Ovary (tissue), 9 donors: ENCODE measurements around the gene BIN1. TPM values are rescaled to one million over a fixed set of nuclear protein-coding genes. Genes with fewer than 3 reads are reported as not detected.

Experiments
- DNase-seq, 5 donors: peaks; one replicate each; pipeline ENCODE4 v3.0.0-alpha.2; 2019 to 2020
- H3K27ac ChIP-seq, 2 donors: fragments of 200-600 bp; one replicate each; pipeline versions ENCODE4 v1.5.1 to v1.8.0; 2019 to 2022
- H3K27me3 ChIP-seq: fragments of 200-600 bp; one replicate; pipeline ENCODE4 v1.8.0; 2022
- H3K36me3 ChIP-seq: fragments of 200-600 bp; sonication (generic); one replicate; pipeline ENCODE4 v1.5.1; 2019
- H3K4me1 ChIP-seq: one replicate; pipeline ENCODE4 v1.8.1; 2013; ENCODE audit warnings: mild to moderate bottlenecking, moderate library complexity; ENCODE audit not compliant: insufficient read depth
- H3K4me3 ChIP-seq: fragments of 200-600 bp; sonication (generic); one replicate; pipeline ENCODE4 v1.5.1; 2017
- H3K9me3 ChIP-seq, 2 donors: fragments of 200-600 bp in 1 of 2; sonication (generic) in 1 of 2; one replicate each; pipeline versions ENCODE4 v1.5.1 to v1.8.1; 2013 to 2019; ENCODE audit warnings: mild to moderate bottlenecking in 1 of 2, moderate library complexity in 1 of 2
- CTCF ChIP-seq, 3 donors: fragments of 450-650 bp in 2 of 3; fragments of 200-600 bp in 1 of 3; IDR thresholded peaks; one replicate each; pipeline versions ENCODE4 v1.5.1 to v1.8.0; 2016 to 2022; ENCODE audit warnings: antibody characterized with exemption in 3 of 3, mild to moderate bottlenecking in 1 of 3
- EP300 ChIP-seq: sonication (generic); formaldehyde crosslinking; IDR thresholded peaks from one replicate; pipeline ENCODE4 v1.6.1; 2017; ENCODE audit warnings: antibody characterized with exemption
- POLR2A ChIP-seq: fragments of 450-650 bp; IDR thresholded peaks from one replicate; pipeline ENCODE4 v1.6.1; 2017; ENCODE audit warnings: antibody characterized with exemption, mild to moderate bottlenecking, moderate library complexity
- WGBS, 3 donors: extraction: QIAGEN DNeasy Blood & Tissue Kit in 1 of 3; methylation state at CpG; one replicate each; pipeline versions ENCODE4 v1.1.5 to v1.1.7; 2013 to 2017; 5-methylcytosine and 5-hydroxymethylcytosine counted together
- intact Hi-C, 4 donors: fragments of 100-400 bp; cut with DNase I; formaldehyde crosslinking; loops; one replicate each; pipeline versions ENCODE4 v1.11.0 to v1.15.1; 2022 to 2023
- polyA plus RNA-seq, 2 donors: library from polyadenylated mRNA; stranded (reverse); fragments of 200-250 nt in 1 of 2; fragments of 350-450 nt in 1 of 2; fragmentation: Illumina TruSeq in 1 of 2; extraction: RNeasy Lipid Tissue Mini Kit (QIAGEN cat#74804) in 1 of 2; gene quantifications; one replicate each; pipeline ENCODE4 v1.2.3, GENCODE V29; 2013 to 2014
- total RNA-seq, 7 donors: library from RNA; depleted of rRNA in 2 of 7; stranded (reverse); fragments of >200 nt in 2 of 7; fragmentation: NEBNext Ultra II Directional in 3 of 7; extraction: Animal tissue kit (Norgen Biotek cat#: 25700) in 3 of 7; gene quantifications; one replicate each; pipeline versions ENCODE4 v1.1.0 to v1.2.4, GENCODE V29; 2016 to 2023
- donor health status: DM: no; HTN: no; CAD: no; lungs with moderate emphysema.
- donor health status: DM: no; HTN: no; CAD: no.
- donor health status: Bipolar disorder and iron deficiency.
- donor health status: DM: yes; HTN: yes; CAD: no.
- donor health status: DM: no; HTN: no; CAD: no.
- donor health status: DM: yes; HTN: yes; CAD: no.

Gene BIN1
- total and polyA plus RNA-seq, 9 donors, result 16.7 to 77.3 (median 54.0) TPM

GRCh38 chr2:127003070-127003800 lies 103.7 kb downstream of the BIN1 start:
- Histone ChIP-seq H3K36me3 (no peaks in the 10 kb centered on the region), H3K4me1 (no peaks in the 10 kb centered on the region), H3K9me3 (no peaks in the 10 kb centered on the region), H3K4me3 (no peak overlapping the region), H3K27ac (no peak overlapping the region), H3K27me3 (no peaks in the 10 kb centered on the region)
- no peak for TF ChIP-seq POLR2A
- TF ChIP-seq CTCF (IDR thresholded peaks at IDR 0.05), result no peak
- TF ChIP-seq EP300, result no peak
- no peak for DNase-seq
- WGBS, 3 donors, result 86 to 88% (median 86%) methylated on average over 9 of the region's 9 CpGs
- intact Hi-C loops, result no loop called here

GRCh38 chr2:127001751-127002150 lies 105.2 kb downstream of the BIN1 start:
- H3K9me3 ChIP-seq, result no peaks in the 10 kb centered on the region
- TF ChIP-seq EP300, result no peak
- no peak for TF ChIP-seq POLR2A
- TF ChIP-seq CTCF (IDR thresholded peaks at IDR 0.05), result no peak
- WGBS, 3 donors, result 63 to 81% (median 67%) methylated on average over 5 of the region's 5 CpGs
- H3K4me3 ChIP-seq, result no peak overlapping the region
- intact Hi-C loops, result no loop called here
- no peak overlapping the region for H3K27ac ChIP-seq
- no peaks in the 10 kb centered on the region for H3K27me3 ChIP-seq
- DNase-seq, result no peak
- no peaks in the 10 kb centered on the region for H3K4me1 ChIP-seq
- no peaks in the 10 kb centered on the region for H3K36me3 ChIP-seq

- no peaks in the 10 kb centered on the region for H3K9me3 ChIP-seq
- no peak overlapping the region for H3K4me3 ChIP-seq
- H3K27me3 ChIP-seq, result no peaks in the 10 kb centered on the region
- H3K36me3 ChIP-seq, result no peaks in the 10 kb centered on the region
- 89 to 94% (median 90%) methylated on average over 5 of the region's 5 CpGs for WGBS, 3 donors
- no peak overlapping the region for H3K27ac ChIP-seq
- TF ChIP-seq EP300 (no peak), CTCF (IDR thresholded peaks at IDR 0.05) (no peak), POLR2A (no peak)
- no peaks in the 10 kb centered on the region for H3K4me1 ChIP-seq
- intact Hi-C loops, result no loop called here
- no peak for DNase-seq
Observed at GRCh38 chr2:127000937-127001336, 106.0 kb downstream of the BIN1 start.

GRCh38 chr2:127000194-127000593 lies 106.8 kb downstream of the BIN1 start:
- no peak for TF ChIP-seq CTCF (IDR thresholded peaks at IDR 0.05)
- no peak for TF ChIP-seq POLR2A
- no peak for TF ChIP-seq EP300
- 79 to 95% (median 79%) methylated on average over 3 of the region's 3 CpGs for WGBS, 3 donors
- no peaks in the 10 kb centered on the region for H3K36me3 ChIP-seq
- no peak for DNase-seq
- H3K4me3 ChIP-seq, result no peak overlapping the region
- no peaks in the 10 kb centered on the region for H3K4me1 ChIP-seq
- H3K27ac ChIP-seq, result no peak overlapping the region
- no peaks in the 10 kb centered on the region for H3K9me3 ChIP-seq
- H3K27me3 ChIP-seq, result no peaks in the 10 kb centered on the region
- intact Hi-C loops, result no loop called here
